Measurements from ENCODE around the gene EML4.
"Not testable (repeated sequence)": the region's sequence is repeated elsewhere in the genome, so short reads cannot be mapped to it uniquely, and the experiment has no call there.

EML4 gene

GRCh38 chr2:42169100-42169873 is at the start of gene EML4:
TSS of gene EML4 (plus strand) at chr2:42169353. CDS start at chr2:42169612, 259 bp downstream.
- DNase-seq (peak; percentile 94), ATAC-seq (peak; percentile 91)

DNA sequence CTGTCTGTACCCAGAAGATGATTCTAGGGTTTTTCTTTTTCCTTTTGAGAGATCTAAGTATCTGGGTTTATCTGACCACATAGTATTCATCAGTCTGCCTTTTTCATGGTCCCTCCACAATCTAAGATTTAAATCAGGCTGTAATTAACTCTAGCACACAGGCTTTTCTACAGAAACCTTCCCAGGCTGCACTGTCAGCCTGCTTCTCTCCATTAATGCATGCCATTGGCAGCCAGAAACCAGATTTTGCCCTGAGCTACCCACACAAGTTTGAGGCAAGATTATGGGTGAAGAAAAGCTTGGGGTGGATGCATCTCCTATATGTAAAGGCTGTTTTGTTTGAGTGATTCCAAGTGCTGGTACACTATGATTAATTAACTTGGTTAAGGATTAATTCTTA is 45.7 kb upstream of the EML4 start:
- no peak for DNase-seq
- ATAC-seq: no peak

DNA sequence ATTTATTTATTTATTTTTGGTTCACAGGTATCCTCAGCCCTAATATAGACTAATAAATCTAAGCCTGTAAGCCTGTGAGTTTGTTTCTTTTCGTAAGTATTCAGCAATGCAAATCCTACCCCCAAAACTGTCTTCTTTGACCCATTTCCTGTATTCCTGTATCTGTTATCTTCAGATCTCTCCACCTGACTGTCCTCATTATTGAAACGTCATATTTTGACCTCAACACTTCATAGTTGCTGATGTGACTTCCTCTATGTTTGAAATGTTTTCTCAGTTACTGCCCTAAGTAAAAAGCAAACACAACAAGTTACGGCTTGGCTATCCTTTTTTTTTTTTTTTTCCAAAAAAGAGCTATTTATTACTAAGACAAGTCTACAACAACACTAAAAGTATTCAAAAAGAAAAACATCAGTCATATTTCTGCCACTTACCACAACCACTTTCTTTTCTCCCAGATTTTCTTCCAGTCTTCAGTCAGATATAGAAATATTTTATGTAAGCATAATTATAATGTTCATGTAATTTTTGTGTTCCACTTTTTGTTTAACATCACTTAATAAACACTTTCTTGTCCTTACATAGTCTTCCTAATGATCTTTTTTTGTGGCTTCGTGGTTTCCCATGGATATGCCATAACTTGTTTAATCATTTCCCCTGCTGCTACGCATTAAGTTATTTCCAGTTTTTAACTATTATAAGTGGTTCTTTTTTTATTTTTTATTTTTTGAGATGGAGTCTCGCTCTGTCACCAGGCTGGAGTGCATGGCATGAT is 45.0 kb upstream of the EML4 start:
- no peak for DNase-seq

GRCh38 chr2:42125841-42126594 is 43.1 kb upstream of the EML4 start:
- ATAC-seq (no peak), DNase-seq (no peak)

More for the DNA sequence above, 45.0 kb upstream of the EML4 start:
- peak; percentile 55 for ATAC-seq

DNA sequence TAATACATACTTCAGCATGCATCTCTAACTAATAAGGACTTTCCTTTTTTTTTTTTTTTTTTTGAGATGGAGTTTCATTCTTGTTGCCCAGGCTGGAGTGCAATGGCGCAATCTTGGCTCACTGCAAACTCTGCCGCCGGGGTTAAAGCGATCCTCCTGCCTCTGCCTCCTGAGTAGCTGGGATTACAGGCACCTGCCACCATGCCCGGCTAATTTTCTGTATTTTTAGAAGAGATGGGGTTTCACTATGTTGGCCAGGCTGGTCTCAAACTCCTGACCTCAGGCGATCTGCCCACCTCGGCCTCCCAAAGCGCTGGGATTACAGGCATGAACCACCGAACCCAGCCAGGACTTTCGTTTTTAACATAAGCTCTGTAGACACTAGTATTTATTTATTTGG is 42.3 kb upstream of the EML4 start:
- ATAC-seq: not testable (repeated sequence)

DNA sequence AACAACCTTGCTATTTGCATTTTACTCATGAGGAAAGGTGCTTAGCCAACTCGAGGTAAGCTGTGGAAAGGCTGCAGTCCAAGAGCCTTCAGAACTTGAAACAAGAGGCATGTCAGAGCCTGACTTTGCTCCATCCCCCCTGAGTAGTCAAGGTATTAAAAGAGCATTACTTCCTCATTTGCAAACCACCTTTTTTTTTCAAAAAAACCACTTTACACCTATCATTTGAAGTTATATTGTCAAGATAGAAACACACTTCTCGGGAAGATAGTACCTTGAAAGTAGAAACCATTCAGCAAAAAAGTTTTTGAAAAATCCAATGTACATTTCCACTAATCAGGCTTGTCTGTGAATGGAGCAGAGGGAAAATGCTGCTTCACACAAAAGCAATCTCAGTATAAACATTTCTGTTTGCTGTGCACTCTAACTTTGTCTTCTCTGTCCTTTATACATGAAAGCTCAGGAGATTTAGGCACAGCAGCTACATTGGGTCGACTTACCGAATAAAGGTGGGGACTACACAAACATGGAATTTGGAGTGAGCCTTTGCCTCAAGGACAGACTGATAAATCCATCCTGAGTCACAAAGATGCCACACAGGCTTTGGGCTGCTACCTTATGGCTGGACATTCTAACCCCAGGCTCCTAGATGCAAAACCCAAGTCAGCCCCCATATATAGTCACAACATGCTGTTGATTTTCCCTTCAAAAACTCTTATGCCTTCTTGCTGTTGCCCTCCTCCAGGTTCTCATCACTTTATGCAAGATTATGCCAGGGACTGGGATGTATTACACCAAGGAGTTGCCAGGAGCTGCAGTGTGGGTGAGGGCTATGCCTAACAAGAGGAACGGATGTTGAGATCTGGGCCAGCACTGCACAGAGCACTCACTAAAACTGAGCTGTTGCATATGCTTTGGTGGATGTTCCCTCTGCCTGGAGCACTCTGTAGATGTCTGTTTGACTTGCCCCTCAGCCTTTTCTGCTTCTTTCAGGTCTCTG is 41.4 kb upstream of the EML4 start:
- DNase-seq (no peak), ATAC-seq (no peak)

More for the DNA sequence above, 42.3 kb upstream of the EML4 start:
- not testable (repeated sequence) for DNase-seq

- DNase-seq (no peak), ATAC-seq (no peak)
Measured at GRCh38 chr2:42128721-42129486, 40.2 kb upstream of the EML4 start.

- DNase-seq: no peak
- ATAC-seq: no peak
Measured at GRCh38 chr2:42129487-42129852, 39.7 kb upstream of the EML4 start.

- no peak for DNase-seq
- ATAC-seq: no peak
Measured at GRCh38 chr2:42129947-42130346, 39.2 kb upstream of the EML4 start.

GRCh38 chr2:42130858-42131257 is 38.3 kb upstream of the EML4 start:
- not testable (repeated sequence) for DNase-seq, ATAC-seq

DNA sequence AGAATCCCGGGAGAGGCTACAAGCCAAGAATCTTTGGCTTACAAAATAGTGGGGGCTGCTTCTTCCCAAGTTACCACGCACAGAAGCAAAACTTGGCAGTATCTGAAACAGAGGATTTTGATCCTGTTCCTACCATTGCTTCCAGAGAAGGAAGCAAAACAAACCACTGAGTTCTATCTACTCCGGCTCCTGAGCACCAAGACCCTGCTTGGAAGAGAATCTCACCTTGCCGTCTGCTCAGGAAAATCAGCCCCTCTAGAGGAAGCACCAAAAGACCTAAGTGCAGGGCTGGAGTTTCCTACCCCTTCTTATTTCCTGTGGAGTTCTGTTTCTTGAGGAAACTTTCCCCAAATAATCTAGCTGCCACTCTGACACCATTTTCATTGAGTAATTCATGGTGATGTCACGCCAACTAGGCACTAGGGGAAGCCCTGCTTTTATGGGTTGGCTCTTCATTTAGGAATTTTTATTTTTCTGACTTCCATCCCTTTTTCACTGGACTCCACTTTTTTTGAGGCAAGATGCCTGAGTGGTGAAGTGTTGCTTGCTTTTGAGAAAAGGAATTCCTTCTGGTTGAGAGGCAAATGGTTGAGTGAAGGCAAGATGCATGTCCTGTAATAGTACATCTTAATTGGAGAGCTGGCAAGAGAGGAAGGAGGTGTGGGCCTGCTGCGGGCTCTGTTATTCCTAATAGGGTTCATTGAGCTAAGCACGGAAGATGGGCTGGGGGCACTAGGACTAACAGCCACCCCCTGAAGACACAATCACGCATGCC is 36.8 kb upstream of the EML4 start:
- no peak for DNase-seq
- peak; percentile 3 for ATAC-seq

DNA sequence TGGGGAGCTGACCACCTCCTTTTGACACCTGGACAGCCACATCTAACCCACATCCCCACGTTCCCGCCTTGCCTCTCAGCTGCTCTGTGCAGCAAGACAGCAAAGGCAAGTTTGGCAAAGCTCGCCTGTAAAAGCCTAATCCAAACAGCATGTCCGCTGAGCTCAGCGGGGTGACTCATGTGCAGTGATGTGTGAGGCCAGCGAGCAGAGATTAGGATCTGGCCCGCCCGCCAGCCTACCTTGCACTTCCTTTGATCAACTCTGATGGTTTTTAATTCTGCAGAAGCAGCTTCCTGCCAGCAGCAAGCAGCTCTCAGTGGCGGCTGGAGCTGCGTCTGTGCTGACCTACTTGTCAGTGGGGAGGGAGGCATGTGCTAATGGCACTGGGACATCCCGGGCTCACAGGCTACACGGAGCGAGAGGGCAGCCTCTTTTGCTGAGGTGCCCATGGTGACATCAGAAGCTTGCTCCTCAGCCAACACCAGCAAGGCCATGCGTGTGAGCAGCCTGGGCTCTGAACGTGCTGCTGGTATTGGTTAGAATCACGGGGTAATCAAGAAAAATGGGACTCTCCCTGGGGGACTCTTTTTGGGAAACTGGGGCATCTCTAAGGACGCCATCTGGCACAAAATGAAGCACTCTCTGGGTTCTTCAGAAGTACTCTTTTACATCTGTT is 36.0 kb upstream of the EML4 start:
- DNase-seq (peak; percentile 85), ATAC-seq (peak; percentile 96)

GRCh38 chr2:42133771-42134195 is 35.4 kb upstream of the EML4 start:
- ATAC-seq (no peak), DNase-seq (no peak)

DNA sequence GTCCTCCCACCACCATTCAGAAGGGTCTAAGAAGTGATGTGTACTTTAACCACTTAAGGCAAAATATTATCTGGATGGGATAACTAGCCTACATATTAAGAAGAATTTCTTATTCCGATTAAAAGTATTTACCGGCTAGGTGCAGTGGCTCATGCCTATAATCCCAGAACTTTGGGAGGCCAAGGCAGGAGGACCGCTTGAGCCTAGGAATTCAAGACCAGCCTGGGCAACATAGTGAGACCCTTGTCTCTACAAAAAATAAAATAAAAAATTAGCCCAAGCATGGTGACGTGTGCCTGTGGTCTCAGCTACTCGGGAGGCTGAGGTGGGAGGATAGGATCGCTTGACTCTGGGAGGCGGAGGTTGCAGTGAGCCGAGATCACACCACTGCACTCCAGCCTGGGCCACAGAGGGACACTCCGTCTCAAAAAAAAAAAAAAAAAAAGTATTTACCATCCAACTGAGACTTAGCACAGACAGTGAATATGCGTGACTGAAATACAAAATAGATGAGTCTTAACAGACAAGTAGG is 34.7 kb upstream of the EML4 start:
- ATAC-seq, DNase-seq: not testable (repeated sequence)

DNA sequence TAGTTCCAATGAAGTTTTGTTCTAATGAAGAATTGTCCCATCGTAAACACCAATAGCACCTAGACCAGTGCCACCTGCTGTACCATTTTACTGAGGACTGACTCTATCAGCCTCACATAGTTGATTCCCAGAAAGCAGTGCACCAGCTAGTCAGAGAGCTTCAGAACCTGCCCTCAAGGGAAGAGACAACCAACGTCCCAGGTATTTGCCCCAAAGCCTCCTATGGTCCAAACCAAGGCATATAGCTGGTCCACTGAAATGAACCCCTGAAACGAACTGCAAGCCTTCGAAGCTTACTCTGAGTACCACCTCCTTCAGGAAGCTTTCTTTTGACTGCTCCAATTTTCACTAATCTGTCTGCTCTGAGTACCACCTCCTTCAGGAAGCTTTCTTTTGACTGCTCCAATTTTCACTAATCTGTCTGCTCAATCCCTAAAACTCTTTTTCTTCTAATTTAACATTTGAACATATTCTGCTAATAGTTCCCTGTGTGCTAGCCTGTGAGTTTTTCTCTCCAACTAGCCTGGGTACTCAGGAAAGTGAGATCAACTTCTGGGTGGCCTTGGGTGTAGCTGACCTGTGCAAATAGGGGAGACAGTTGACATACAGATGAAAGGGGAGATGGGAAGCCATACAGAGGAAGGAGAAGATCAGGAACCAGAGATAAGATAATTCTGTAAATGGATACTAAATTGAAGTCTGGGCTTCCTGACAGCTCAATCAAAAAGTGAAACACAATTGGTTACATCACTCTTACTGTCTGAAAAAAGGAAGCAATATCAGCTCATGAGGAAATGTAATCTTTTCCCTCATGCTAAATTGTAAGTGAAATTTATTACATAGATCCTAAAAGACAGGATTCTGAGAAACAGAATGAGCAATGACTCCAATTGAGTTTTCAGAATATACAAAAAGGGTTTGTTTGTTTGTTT is 33.5 kb upstream of the EML4 start:
- no peak for ATAC-seq

GRCh38 chr2:42136782-42137124 is 32.4 kb upstream of the EML4 start:
- DNase-seq (no peak), ATAC-seq (no peak)

More for the DNA sequence above, 33.5 kb upstream of the EML4 start:
- no peak for DNase-seq

GRCh38 chr2:42137125-42137841 is 31.9 kb upstream of the EML4 start:
- ATAC-seq (no peak), DNase-seq (no peak)
